Fibroblast of pulmonary artery (primary cell): Measurements from ENCODE around the gene IFITM1.
"Not testable (repeated sequence)": the region's sequence is repeated elsewhere in the genome, so short reads cannot be mapped to it uniquely, and the experiment has no call there.

Experiments
- DNase-seq: peaks from one replicate; pipeline ENCODE4 v3.0.0-alpha.2; 2010; ENCODE audit warnings: low read depth
- H3K4me3 ChIP-seq: replicated peaks from 2 replicates; pipeline ENCODE4 v1.5.1; 2011; ENCODE audit warnings: low read depth, mild to moderate bottlenecking, control low read depth, low read length, moderate library complexity
- CTCF ChIP-seq: IDR thresholded peaks from 2 replicates; pipeline ENCODE4 v1.5.1; 2011; ENCODE audit warnings: mild to moderate bottlenecking, control low read depth, low read length, inconsistent platforms; ENCODE audit errors: missing control alignments

The IFITM1 gene

GRCh38 chr11:359181-359714 lies 45.4 kb downstream of the IFITM1 start:
- no peak for TF ChIP-seq CTCF
- DNase-seq = no peak

GRCh38 chr11:360326-361280 lies 46.8 kb downstream of the IFITM1 start:
- no peak for TF ChIP-seq CTCF
- DNase-seq = no peak
- H3K4me3 ChIP-seq = no peak overlapping the region

More at GRCh38 chr11:359181-359714, 45.4 kb downstream of the IFITM1 start:
- H3K4me3 ChIP-seq = no peak overlapping the region

- DNase-seq = no peak
- TF ChIP-seq CTCF = no peak
- no peak overlapping the region for H3K4me3 ChIP-seq
Measured at GRCh38 chr11:362642-363442, 49.0 kb downstream of the IFITM1 start.

- not testable (repeated sequence) for DNase-seq
Measured at GRCh38 chr11:363443-363805, 49.6 kb downstream of the IFITM1 start.

GRCh38 chr11:363948-364761 lies 50.3 kb downstream of the IFITM1 start:
- peak; percentile 13 for DNase-seq
- TF ChIP-seq CTCF = peak; percentile 8
- H3K4me3 ChIP-seq = no peak overlapping the region

More at GRCh38 chr11:363443-363805, 49.6 kb downstream of the IFITM1 start:
- H3K4me3 ChIP-seq = not testable (repeated sequence)
